ENCODE results near the gene PRKG1.

DNA sequence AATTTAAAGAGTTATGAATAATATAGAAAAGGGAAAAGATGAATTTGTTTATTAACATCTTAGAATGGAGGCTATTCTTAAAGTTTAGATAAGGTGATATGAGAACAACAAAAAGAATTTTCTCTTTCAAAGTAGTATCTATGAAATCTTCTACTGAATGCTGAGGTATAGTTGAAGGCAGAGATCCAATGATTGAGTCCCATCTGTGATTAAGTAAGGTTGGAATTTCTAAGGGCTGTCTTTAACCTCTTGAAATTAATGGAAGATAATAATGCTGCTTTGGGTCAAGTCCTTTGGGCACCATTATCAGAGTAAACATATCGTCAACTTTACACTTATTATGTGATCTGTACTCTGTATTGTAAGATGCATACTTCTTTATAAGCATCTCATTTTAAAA lies 307.9 kb downstream of the PRKG1 start:
- TF ChIP-seq POLR2A (IDR thresholded peaks at IDR 0.05; ENCODE audit: low read depth, low read length) (no peak), POLR2AphosphoS5 (IDR thresholded peaks at IDR 0.05; ENCODE audit: low read depth, low read length) (no peak), TAF1 (IDR thresholded peaks at IDR 0.05; ENCODE audit: borderline replicate concordance, low read depth, low read length) (no peak)
